Endodermal cell (in vitro differentiated cells): Measurements from ENCODE around the gene ZMAT3. TPM values are rescaled to one million over a fixed set of nuclear protein-coding genes. Genes with fewer than 3 reads are reported as not detected.

Experiments
- DNase-seq: peaks from one replicate; pipeline ENCODE4 v3.0.0-alpha.2; 2017
- H3K27ac ChIP-seq: 2 replicates; pipeline ENCODE4 v1.5.1; 2013; ENCODE audit warnings: mild to moderate bottlenecking, low read depth, low read length, moderate library complexity
- H3K27me3 ChIP-seq: 2 replicates; pipeline ENCODE4 v1.6.1; 2013; ENCODE audit warnings: mild to moderate bottlenecking, low read length, moderate library complexity; ENCODE audit not compliant: insufficient read depth, control insufficient read depth, poor library complexity, severe bottlenecking
- H3K36me3 ChIP-seq: 2 replicates; pipeline ENCODE4 v1.7.0; 2013; ENCODE audit warnings: mild to moderate bottlenecking, low read length, moderate library complexity; ENCODE audit not compliant: control insufficient read depth, insufficient read depth
- H3K4me1 ChIP-seq: one replicate; pipeline ENCODE4 v1.7.0; 2013; ENCODE audit warnings: low read length; ENCODE audit not compliant: control insufficient read depth, insufficient read depth
- H3K4me3 ChIP-seq: 2 replicates; pipeline ENCODE4 v1.5.1; 2013; ENCODE audit warnings: mild to moderate bottlenecking, low read length, moderate library complexity
- H3K9ac ChIP-seq: 2 replicates; pipeline ENCODE4 v1.6.1; 2013; ENCODE audit warnings: mild to moderate bottlenecking, low read length, moderate library complexity; ENCODE audit not compliant: poor library complexity, severe bottlenecking; ENCODE audit errors: extremely low read depth
- H3K9me3 ChIP-seq: 2 replicates; pipeline ENCODE4 v1.6.1; 2013; ENCODE audit warnings: mild to moderate bottlenecking, low read length, moderate library complexity; ENCODE audit not compliant: control insufficient read depth
- H3K27ac Mint-ChIP-seq: 2 replicates; pipeline ENCODE4 v1.8.0; 2020; ENCODE audit warnings: mixed read lengths
- H3K27me3 Mint-ChIP-seq: 2 replicates; pipeline ENCODE4 v1.8.0; 2021; ENCODE audit warnings: mild to moderate bottlenecking, mixed read lengths; ENCODE audit not compliant: insufficient read depth
- H3K36me3 Mint-ChIP-seq: 2 replicates; pipeline ENCODE4 v1.8.0; 2020; ENCODE audit warnings: low read depth, mixed read lengths
- H3K4me1 Mint-ChIP-seq: 2 replicates; pipeline ENCODE4 v1.8.0; 2020; ENCODE audit warnings: mixed read lengths
- H3K4me3 Mint-ChIP-seq: 2 replicates; pipeline ENCODE4 v1.8.0; 2020; ENCODE audit warnings: mild to moderate bottlenecking, moderate library complexity, mixed read lengths
- H3K9me3 Mint-ChIP-seq: 2 replicates; pipeline ENCODE4 v1.8.0; 2020; ENCODE audit warnings: mild to moderate bottlenecking, mixed read lengths
- CTCF ChIP-seq: fragments of 200-600 bp; sonication (generic); conservative IDR thresholded peaks from 2 replicates; pipeline ENCODE4 v1.5.0; 2021; ENCODE audit warnings: antibody characterized with exemption, mild to moderate bottlenecking
- WGBS, 2 experiments: methylation state at CpG; one replicate each; pipeline versions ENCODE4 v1.1.5 to v1.1.7; 2013; ENCODE audit warnings: missing lambda C conversion rate in 2 of 2, mixed read lengths in 1 of 2; ENCODE audit not compliant: insufficient coverage in 1 of 2, insufficient read length in 1 of 2; 5-methylcytosine and 5-hydroxymethylcytosine counted together
- total RNA-seq, 2 donors: library from RNA; stranded (reverse); fragmentation: NEBNext Ultra II Directional in 1 of 2; extraction: Animal tissue kit (Norgen Biotek cat#: 25700) in 1 of 2; gene quantifications; 2 replicates in 1 of 2; 3 replicates in 1 of 2; pipeline ENCODE4 v1.2.1, GENCODE V29; 2021

The ZMAT3 gene
- total RNA-seq, 2 donors from 2014 or later: 5.8 to 6.7 TPM

GRCh38 chr3:179005706-179006105, 65.9 kb downstream of the ZMAT3 start:
- Histone ChIP-seq H3K27me3 (no peaks in the 10 kb centered on the region), H3K4me1 (no peaks in the 10 kb centered on the region), H3K36me3 (no peaks in the 10 kb centered on the region), H3K27ac (no peak overlapping the region), H3K9me3 (no peaks in the 10 kb centered on the region), H3K4me3 (no peak overlapping the region), H3K9ac (no peak overlapping the region)
- no peak for DNase-seq
- Mint-ChIP-seq H3K27ac (no peak overlapping the region), H3K36me3 (no peaks in the 10 kb centered on the region), H3K9me3 (peaks cover 12% of the 10 kb centered on the region), H3K27me3 (no peaks in the 10 kb centered on the region), H3K4me3 (no peak overlapping the region), H3K4me1 (no peaks in the 10 kb centered on the region)
- TF ChIP-seq CTCF: no peak
- 94% methylated on average over 2 of the region's 2 CpGs; no CpG with 5 or more reads in 1 of the 2 experiments for WGBS, 2 experiments

GRCh38 chr3:179005213-179005612, 66.4 kb downstream of the ZMAT3 start:
- no peaks in the 10 kb centered on the region for H3K36me3 ChIP-seq
- no peak for TF ChIP-seq CTCF
- no peaks in the 10 kb centered on the region for H3K9me3 ChIP-seq
- 86 to 91% methylated on average over 2 to 4 of the region's 4 CpGs for WGBS, 2 experiments
- no peak for DNase-seq
- H3K4me1 ChIP-seq: no peaks in the 10 kb centered on the region
- H3K27me3 ChIP-seq: no peaks in the 10 kb centered on the region
- no peaks in the 10 kb centered on the region for H3K4me1 Mint-ChIP-seq
- H3K27me3 Mint-ChIP-seq: no peaks in the 10 kb centered on the region
- no peak overlapping the region for H3K27ac Mint-ChIP-seq
- no peaks in the 10 kb centered on the region for H3K36me3 Mint-ChIP-seq
- H3K4me3 Mint-ChIP-seq: no peak overlapping the region
- no peak overlapping the region for H3K9ac ChIP-seq
- H3K27ac ChIP-seq: no peak overlapping the region
- peaks cover 12% of the 10 kb centered on the region for H3K9me3 Mint-ChIP-seq
- no peak overlapping the region for H3K4me3 ChIP-seq

DNA sequence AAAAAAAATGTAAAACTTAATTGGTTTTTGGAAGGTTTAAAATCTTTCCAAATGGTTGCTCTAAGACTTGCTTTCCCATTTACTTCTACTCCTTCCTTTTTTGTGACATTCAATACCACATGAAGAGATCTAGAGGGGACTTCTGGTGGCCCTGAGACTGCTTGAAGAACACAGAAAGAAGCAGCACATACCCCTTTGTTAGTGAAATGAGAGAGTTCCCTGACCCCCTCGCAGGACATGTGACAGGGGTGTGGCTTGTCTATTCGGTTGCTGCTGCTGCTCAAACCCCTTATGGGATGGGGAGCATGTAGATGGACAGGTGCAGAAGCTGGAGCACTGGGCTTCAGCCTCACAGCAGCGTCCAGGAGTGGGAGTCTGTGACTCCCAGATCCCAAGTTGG, 71.0 kb downstream of the ZMAT3 start:
- Mint-ChIP-seq H3K27me3 (no peaks in the 10 kb centered on the region), H3K9me3 (peaks cover 5% of the 10 kb centered on the region), H3K36me3 (peaks cover 4% of the 10 kb centered on the region), H3K4me3 (no peak overlapping the region), H3K27ac (no peak overlapping the region), H3K4me1 (no peaks in the 10 kb centered on the region)
- Histone ChIP-seq H3K9me3 (no peaks in the 10 kb centered on the region), H3K4me1 (no peaks in the 10 kb centered on the region), H3K27ac (no peak overlapping the region), H3K9ac (no peak overlapping the region), H3K27me3 (no peaks in the 10 kb centered on the region), H3K4me3 (no peak overlapping the region), H3K36me3 (no peaks in the 10 kb centered on the region)
- DNase-seq: no peak
- TF ChIP-seq CTCF: no peak
- WGBS, 2 experiments: 71 to 76% methylated on average over 2 to 3 of the region's 3 CpGs
